ENCODE results near the gene RGR.

DNA sequence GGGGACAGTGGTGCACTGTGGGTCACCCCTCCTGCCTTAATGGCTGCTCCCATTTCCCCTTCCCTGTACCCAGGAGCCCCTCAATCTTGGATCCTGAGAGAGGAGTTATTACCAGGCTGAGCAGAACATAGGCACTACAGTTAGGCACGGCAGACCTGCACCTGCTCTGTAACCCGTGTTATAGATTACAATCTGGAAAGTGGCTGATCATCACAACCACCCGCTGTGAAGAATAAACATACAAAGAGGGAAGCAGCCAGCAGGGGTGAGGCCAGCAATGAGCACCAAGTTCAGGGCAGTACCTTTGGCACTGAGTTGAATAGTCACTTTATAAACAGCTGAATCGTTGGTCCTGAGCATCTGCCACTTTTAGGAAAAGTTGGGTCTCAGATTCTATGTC, 48.8 kb upstream of the RGR start:
- TF ChIP-seq, protein P1, sequence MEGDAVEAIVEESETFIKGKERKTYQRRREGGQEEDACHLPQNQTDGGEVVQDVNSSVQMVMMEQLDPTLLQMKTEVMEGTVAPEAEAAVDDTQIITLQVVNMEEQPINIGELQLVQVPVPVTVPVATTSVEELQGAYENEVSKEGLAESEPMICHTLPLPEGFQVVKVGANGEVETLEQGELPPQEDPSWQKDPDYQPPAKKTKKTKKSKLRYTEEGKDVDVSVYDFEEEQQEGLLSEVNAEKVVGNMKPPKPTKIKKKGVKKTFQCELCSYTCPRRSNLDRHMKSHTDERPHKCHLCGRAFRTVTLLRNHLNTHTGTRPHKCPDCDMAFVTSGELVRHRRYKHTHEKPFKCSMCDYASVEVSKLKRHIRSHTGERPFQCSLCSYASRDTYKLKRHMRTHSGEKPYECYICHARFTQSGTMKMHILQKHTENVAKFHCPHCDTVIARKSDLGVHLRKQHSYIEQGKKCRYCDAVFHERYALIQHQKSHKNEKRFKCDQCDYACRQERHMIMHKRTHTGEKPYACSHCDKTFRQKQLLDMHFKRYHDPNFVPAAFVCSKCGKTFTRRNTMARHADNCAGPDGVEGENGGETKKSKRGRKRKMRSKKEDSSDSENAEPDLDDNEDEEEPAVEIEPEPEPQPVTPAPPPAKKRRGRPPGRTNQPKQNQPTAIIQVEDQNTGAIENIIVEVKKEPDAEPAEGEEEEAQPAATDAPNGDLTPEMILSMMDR (IDR thresholded peaks at IDR 0.05; ENCODE audit: low read length): no peak
- TF ChIP-seq EZH2 (IDR thresholded peaks at IDR 0.05; ENCODE audit: borderline replicate concordance, low read length): no peak
